H1 (cell line): ENCODE measurements around the gene SLAMF1. TPM values are rescaled to one million over a fixed set of nuclear protein-coding genes. Genes with fewer than 3 reads are reported as not detected.

Source experiments
- polyA plus RNA-seq, 7 experiments: library from polyadenylated mRNA; depleted of rRNA in 3 of 7; stranded (reverse) in 5 of 7; unstranded in 2 of 7; fragments of >200 nt in 5 of 7; fragments of 200-250 nt in 2 of 7; gene quantifications; 1 replicate in 5 of 7; 2 replicates in 1 of 7; 4 replicates in 1 of 7; pipeline versions ENCODE4 v1.2.1 to v1.2.3, GENCODE V29; 2011 to 2013; ENCODE audit warnings: missing spikeins in 2 of 7, mixed read lengths in 2 of 7
- total RNA-seq: library from RNA; stranded (reverse); fragmentation: NEBNext Ultra II Directional; extraction: Animal tissue kit (Norgen Biotek cat#: 25700); gene quantifications from 2 replicates; pipeline ENCODE4 v1.2.1, GENCODE V29; 2021

SLAMF1 gene
- total and polyA plus RNA-seq, 2 of the 8 experiments (the other 6 are each of a cell fraction or from before 2014, with no cell fraction given) = not detected

Other genes starting within 250 kb of the SLAMF1 start
- 62.5 TPM in 2 replicates for gene VANGL2, start 246.5 kb downstream of the SLAMF1 start, total RNA-seq
- gene VANGL2, start 246.5 kb downstream of the SLAMF1 start, polyA plus RNA-seq (2011; rRNA removed) = 112 and 118 TPM in 2 replicates
- not detected in 2 replicates for gene SLAMF6, start 123.8 kb downstream of the SLAMF1 start, total RNA-seq
- not detected in 2 replicates for gene SLAMF6, start 123.8 kb downstream of the SLAMF1 start, polyA plus RNA-seq (2011; rRNA removed)
- gene CD84, start 67.5 kb downstream of the SLAMF1 start, total RNA-seq = not detected in 2 replicates
- not detected in 2 replicates for gene CD84, start 67.5 kb downstream of the SLAMF1 start, polyA plus RNA-seq (2011; rRNA removed)
- gene CD48, start 64.8 kb upstream of the SLAMF1 start, total RNA-seq = not detected in 2 replicates
- gene CD48, start 64.8 kb upstream of the SLAMF1 start, polyA plus RNA-seq (2011; rRNA removed) = 0.08 TPM in 1 of 2 replicates, not detected in the other
- not detected in 2 replicates for gene SLAMF7, start 92.2 kb upstream of the SLAMF1 start, total RNA-seq
- gene SLAMF7, start 92.2 kb upstream of the SLAMF1 start, polyA plus RNA-seq (2011; rRNA removed) = not detected in 2 replicates
- not detected in 2 replicates for gene LY9, start 149.1 kb upstream of the SLAMF1 start, total RNA-seq
- not detected in 2 replicates for gene LY9, start 149.1 kb upstream of the SLAMF1 start, polyA plus RNA-seq (2011; rRNA removed)
- gene CD244, start 215.8 kb upstream of the SLAMF1 start, total RNA-seq = not detected in 2 replicates
- not detected in 2 replicates for gene CD244, start 215.8 kb upstream of the SLAMF1 start, polyA plus RNA-seq (2011; rRNA removed)
- gene ITLN1, start 238.1 kb upstream of the SLAMF1 start, total RNA-seq = not detected in 2 replicates
- gene ITLN1, start 238.1 kb upstream of the SLAMF1 start, polyA plus RNA-seq (2011; rRNA removed) = not detected in 2 replicates